Endodermal cell (in vitro differentiated cells): ENCODE measurements around the gene TNS3. TPM values are rescaled to one million over a fixed set of nuclear protein-coding genes. Genes with fewer than 3 reads are reported as not detected.

Source experiments
- DNase-seq: peaks from one replicate; pipeline ENCODE4 v3.0.0-alpha.2; 2017
- H3K27ac ChIP-seq: 2 replicates; pipeline ENCODE4 v1.5.1; 2013; ENCODE audit warnings: mild to moderate bottlenecking, low read depth, low read length, moderate library complexity
- H3K27me3 ChIP-seq: 2 replicates; pipeline ENCODE4 v1.6.1; 2013; ENCODE audit warnings: mild to moderate bottlenecking, low read length, moderate library complexity; ENCODE audit not compliant: insufficient read depth, control insufficient read depth, poor library complexity, severe bottlenecking
- H3K36me3 ChIP-seq: 2 replicates; pipeline ENCODE4 v1.7.0; 2013; ENCODE audit warnings: mild to moderate bottlenecking, low read length, moderate library complexity; ENCODE audit not compliant: control insufficient read depth, insufficient read depth
- H3K4me1 ChIP-seq: one replicate; pipeline ENCODE4 v1.7.0; 2013; ENCODE audit warnings: low read length; ENCODE audit not compliant: control insufficient read depth, insufficient read depth
- H3K4me3 ChIP-seq: 2 replicates; pipeline ENCODE4 v1.5.1; 2013; ENCODE audit warnings: mild to moderate bottlenecking, low read length, moderate library complexity
- H3K9ac ChIP-seq: 2 replicates; pipeline ENCODE4 v1.6.1; 2013; ENCODE audit warnings: mild to moderate bottlenecking, low read length, moderate library complexity; ENCODE audit not compliant: poor library complexity, severe bottlenecking; ENCODE audit errors: extremely low read depth
- H3K9me3 ChIP-seq: 2 replicates; pipeline ENCODE4 v1.6.1; 2013; ENCODE audit warnings: mild to moderate bottlenecking, low read length, moderate library complexity; ENCODE audit not compliant: control insufficient read depth
- H3K27ac Mint-ChIP-seq: 2 replicates; pipeline ENCODE4 v1.8.0; 2020; ENCODE audit warnings: mixed read lengths
- H3K27me3 Mint-ChIP-seq: 2 replicates; pipeline ENCODE4 v1.8.0; 2021; ENCODE audit warnings: mild to moderate bottlenecking, mixed read lengths; ENCODE audit not compliant: insufficient read depth
- H3K36me3 Mint-ChIP-seq: 2 replicates; pipeline ENCODE4 v1.8.0; 2020; ENCODE audit warnings: low read depth, mixed read lengths
- H3K4me1 Mint-ChIP-seq: 2 replicates; pipeline ENCODE4 v1.8.0; 2020; ENCODE audit warnings: mixed read lengths
- H3K4me3 Mint-ChIP-seq: 2 replicates; pipeline ENCODE4 v1.8.0; 2020; ENCODE audit warnings: mild to moderate bottlenecking, moderate library complexity, mixed read lengths
- H3K9me3 Mint-ChIP-seq: 2 replicates; pipeline ENCODE4 v1.8.0; 2020; ENCODE audit warnings: mild to moderate bottlenecking, mixed read lengths
- WGBS, 2 experiments: methylation state at CpG; one replicate each; pipeline versions ENCODE4 v1.1.5 to v1.1.7; 2013; ENCODE audit warnings: missing lambda C conversion rate in 2 of 2, mixed read lengths in 1 of 2; ENCODE audit not compliant: insufficient coverage in 1 of 2, insufficient read length in 1 of 2; 5-methylcytosine and 5-hydroxymethylcytosine counted together
- total RNA-seq, 2 donors: library from RNA; stranded (reverse); fragmentation: NEBNext Ultra II Directional in 1 of 2; extraction: Animal tissue kit (Norgen Biotek cat#: 25700) in 1 of 2; gene quantifications; 2 replicates in 1 of 2; 3 replicates in 1 of 2; pipeline ENCODE4 v1.2.1, GENCODE V29; 2021
- TF ChIP-seq, protein P1 (sequence below): fragments of 200-600 bp; sonication (generic); conservative IDR thresholded peaks from 2 replicates; pipeline ENCODE4 v1.5.0; 2021; ENCODE audit warnings: antibody characterized with exemption, mild to moderate bottlenecking

TNS3 gene
- total RNA-seq, 2 donors from 2014 or later, result 33.8 to 38.5 TPM

DNA sequence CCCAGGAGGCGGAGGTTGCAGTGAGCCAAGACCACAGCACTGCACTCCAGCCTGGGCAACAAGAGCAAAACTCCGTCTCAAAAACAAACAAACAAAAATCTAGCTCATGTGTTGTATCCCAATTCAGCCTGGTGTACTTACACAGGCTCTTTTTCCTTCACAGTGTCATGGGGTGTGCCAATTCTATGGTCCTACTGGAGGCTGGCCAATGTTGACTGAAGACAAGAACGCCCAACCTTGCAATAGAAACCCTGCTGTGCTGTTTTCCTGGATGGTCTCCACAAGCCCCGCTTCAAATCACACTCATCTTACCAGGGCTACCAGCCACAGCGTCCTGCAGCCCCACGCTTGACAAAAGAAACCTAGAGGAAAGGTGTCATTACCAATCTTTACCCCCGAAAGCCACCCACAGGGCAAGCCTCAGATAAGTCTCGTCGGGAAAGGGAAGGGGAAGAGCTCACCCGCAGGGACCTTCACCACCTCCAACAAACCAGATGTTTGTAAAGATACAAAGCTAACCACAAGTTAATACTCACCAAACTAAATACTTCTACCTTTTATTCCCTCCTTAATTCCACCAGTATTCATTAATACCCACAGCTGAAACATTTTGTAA, 64.8 kb downstream of the TNS3 start:
- no peak for DNase-seq
- Mint-ChIP-seq H3K27ac (peak overlapping the region; percentile 22), H3K9me3 (no peaks in the 10 kb centered on the region), H3K4me3 (no peak overlapping the region), H3K4me1 (peaks cover 41% of the 10 kb centered on the region), H3K27me3 (no peaks in the 10 kb centered on the region), H3K36me3 (peaks cover 3% of the 10 kb centered on the region)
- Histone ChIP-seq H3K27ac (no peak overlapping the region), H3K9me3 (no peaks in the 10 kb centered on the region), H3K27me3 (no peaks in the 10 kb centered on the region), H3K9ac (no peak overlapping the region), H3K4me3 (no peak overlapping the region), H3K36me3 (peaks cover 1% of the 10 kb centered on the region), H3K4me1 (peaks cover 10% of the 10 kb centered on the region)
- TF ChIP-seq, protein P1, sequence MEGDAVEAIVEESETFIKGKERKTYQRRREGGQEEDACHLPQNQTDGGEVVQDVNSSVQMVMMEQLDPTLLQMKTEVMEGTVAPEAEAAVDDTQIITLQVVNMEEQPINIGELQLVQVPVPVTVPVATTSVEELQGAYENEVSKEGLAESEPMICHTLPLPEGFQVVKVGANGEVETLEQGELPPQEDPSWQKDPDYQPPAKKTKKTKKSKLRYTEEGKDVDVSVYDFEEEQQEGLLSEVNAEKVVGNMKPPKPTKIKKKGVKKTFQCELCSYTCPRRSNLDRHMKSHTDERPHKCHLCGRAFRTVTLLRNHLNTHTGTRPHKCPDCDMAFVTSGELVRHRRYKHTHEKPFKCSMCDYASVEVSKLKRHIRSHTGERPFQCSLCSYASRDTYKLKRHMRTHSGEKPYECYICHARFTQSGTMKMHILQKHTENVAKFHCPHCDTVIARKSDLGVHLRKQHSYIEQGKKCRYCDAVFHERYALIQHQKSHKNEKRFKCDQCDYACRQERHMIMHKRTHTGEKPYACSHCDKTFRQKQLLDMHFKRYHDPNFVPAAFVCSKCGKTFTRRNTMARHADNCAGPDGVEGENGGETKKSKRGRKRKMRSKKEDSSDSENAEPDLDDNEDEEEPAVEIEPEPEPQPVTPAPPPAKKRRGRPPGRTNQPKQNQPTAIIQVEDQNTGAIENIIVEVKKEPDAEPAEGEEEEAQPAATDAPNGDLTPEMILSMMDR, result no peak
- 71 to 79% methylated on average over 7 to 10 of the region's 10 CpGs for WGBS, 2 experiments

DNA sequence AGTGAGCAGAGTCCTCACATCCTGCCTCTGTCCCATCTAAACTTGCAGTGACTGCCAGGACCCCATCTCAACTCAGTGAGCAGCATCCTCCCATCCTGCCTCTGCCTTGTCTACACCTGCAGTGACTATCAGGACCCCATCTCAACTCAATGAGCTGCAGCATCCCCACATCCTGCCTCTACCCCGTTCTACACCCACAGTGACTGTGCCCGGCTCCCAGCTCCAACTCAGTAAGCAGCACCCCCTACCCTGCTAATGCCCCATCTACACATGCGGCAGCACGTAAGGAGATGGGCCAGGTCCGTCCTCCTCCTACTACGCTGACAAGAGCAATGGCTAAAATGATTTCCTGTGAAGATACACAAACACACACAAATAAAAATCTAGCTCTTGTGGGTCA, 65.5 kb downstream of the TNS3 start:
- no peaks in the 10 kb centered on the region for H3K27me3 ChIP-seq
- Mint-ChIP-seq H3K4me3 (no peak overlapping the region), H3K27ac (no peak overlapping the region), H3K9me3 (no peaks in the 10 kb centered on the region), H3K36me3 (peaks cover 2% of the 10 kb centered on the region), H3K4me1 (peaks cover 41% of the 10 kb centered on the region), H3K27me3 (no peaks in the 10 kb centered on the region)
- 98 to 100% methylated on average over 1 to 6 of the region's 6 CpGs for WGBS, 2 experiments
- H3K4me3 ChIP-seq, result no peak overlapping the region
- H3K9ac ChIP-seq, result no peak overlapping the region
- no peak overlapping the region for H3K27ac ChIP-seq
- no peak for DNase-seq
- H3K36me3 ChIP-seq, result peaks cover 5% of the 10 kb centered on the region
- no peaks in the 10 kb centered on the region for H3K9me3 ChIP-seq
- H3K4me1 ChIP-seq, result peaks cover 10% of the 10 kb centered on the region
- TF ChIP-seq, protein P1, result no peak

DNA sequence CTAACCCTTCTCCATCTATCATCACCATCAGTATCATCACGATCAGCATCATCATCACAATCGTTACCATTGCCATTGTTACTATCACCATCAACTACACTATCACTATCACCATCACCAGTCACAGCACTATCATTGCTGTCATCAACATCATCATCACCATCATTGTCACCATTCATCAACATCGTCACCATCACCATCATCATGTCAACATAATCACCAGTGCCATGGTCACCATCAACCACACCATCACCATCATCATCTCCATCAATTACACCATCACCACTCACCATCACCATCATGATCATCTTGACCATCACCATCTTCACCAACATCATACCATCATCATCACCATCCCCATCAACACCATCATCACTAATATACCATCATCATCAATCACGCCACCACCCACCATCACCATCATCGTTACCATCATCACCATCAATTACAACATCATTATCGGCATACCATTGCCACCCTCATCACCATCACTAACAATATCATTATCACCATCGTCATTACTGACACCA, 66.5 kb downstream of the TNS3 start:
- DNase-seq, result no peak
- Mint-ChIP-seq H3K27ac (no peak overlapping the region), H3K9me3 (no peaks in the 10 kb centered on the region), H3K27me3 (no peaks in the 10 kb centered on the region), H3K4me3 (no peak overlapping the region), H3K36me3 (peaks cover 2% of the 10 kb centered on the region), H3K4me1 (peaks cover 32% of the 10 kb centered on the region)
- H3K4me1 ChIP-seq, result peaks cover 7% of the 10 kb centered on the region
- no peak overlapping the region for H3K27ac ChIP-seq
- no peak overlapping the region for H3K4me3 ChIP-seq
- H3K36me3 ChIP-seq, result peaks cover 5% of the 10 kb centered on the region
- WGBS, 2 experiments, result 85 to 96% methylated on average over 6 to 7 of the region's 7 CpGs
- no peaks in the 10 kb centered on the region for H3K9me3 ChIP-seq
- H3K9ac ChIP-seq, result no peak overlapping the region
- TF ChIP-seq, protein P1, result no peak
- H3K27me3 ChIP-seq, result no peaks in the 10 kb centered on the region
